CD4-positive, alpha-beta T cell treated with Interferon gamma for 1 hour (primary cell): ENCODE measurements around the gene SDK2.

Source experiments
- DNase-seq: peaks from one replicate; pipeline ENCODE4 v3.0.0-alpha.2; 2020

SDK2 gene

GRCh38 chr17:73531158-73531557, 113.1 kb downstream of the SDK2 start:
- no peak for DNase-seq

DNA sequence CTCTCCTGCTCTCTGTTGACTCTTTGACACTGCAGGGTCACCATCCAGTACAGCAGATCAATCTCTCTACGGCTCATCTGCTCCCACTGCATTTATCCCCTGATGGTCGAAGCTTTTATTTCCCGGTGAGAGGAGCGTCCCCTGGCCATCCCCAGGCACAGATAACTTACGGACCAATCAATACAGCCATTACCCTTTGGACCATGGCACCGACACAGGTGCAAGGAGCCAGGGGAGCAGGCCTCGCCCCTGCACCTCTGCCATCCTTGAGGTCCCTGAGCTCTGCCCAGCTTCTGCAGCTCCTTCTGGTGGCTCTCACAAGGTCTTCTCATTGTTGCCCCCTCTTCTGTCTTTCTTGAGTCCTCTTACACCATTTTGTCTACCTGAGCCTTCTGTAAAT, 115.6 kb downstream of the SDK2 start:
- no peak for DNase-seq

- DNase-seq, result no peak
These were observed 117.3 kb downstream of the SDK2 start for GRCh38 chr17:73526952-73527351.

- no peak for DNase-seq
These were observed 119.1 kb downstream of the SDK2 start for GRCh38 chr17:73524941-73525679.

- DNase-seq, result no peak
These were observed 121.5 kb downstream of the SDK2 start for GRCh38 chr17:73522696-73523095.

- no peak for DNase-seq
These were observed 122.1 kb downstream of the SDK2 start for GRCh38 chr17:73522107-73522506.

DNA sequence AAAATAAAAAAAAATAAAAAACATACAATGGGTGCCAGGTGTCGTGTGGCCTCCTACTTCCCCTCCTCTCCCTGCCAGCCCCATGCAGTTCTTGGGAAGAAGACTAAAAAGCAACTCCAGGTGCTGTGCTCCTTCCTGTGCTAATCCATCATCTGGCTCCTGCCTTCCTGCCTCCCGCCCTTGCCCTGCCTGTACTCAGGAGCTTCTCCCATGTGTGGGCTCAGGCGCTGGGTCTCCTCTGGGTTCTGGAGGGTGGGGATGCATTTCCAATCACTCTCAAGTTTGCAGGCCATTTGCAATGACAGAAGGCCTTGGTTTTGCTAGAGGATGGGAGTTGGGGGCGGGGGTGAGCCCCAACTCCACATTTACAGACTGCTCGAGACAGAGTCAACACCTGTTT, 122.9 kb downstream of the SDK2 start:
- DNase-seq, result no peak

DNA sequence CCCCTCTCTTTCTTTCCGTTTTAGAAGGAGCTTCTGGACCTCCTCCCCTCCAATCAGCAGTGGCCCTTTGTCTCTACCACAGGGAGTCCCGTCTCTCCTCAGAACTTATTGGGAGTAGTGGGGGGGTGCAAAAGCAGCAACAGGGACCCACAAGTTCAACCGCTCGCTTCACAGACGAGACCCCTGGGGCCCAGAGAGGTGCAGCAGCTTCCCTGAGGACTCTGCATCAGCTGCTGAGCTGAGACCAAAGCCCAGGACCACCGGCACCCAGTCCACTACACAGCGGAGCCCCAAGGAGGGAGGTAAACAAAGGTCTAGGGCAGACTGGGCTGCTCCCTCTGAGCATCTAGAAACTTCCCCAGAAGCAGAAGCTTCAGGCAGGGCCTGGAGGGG, 123.9 kb downstream of the SDK2 start:
- no peak for DNase-seq

DNA sequence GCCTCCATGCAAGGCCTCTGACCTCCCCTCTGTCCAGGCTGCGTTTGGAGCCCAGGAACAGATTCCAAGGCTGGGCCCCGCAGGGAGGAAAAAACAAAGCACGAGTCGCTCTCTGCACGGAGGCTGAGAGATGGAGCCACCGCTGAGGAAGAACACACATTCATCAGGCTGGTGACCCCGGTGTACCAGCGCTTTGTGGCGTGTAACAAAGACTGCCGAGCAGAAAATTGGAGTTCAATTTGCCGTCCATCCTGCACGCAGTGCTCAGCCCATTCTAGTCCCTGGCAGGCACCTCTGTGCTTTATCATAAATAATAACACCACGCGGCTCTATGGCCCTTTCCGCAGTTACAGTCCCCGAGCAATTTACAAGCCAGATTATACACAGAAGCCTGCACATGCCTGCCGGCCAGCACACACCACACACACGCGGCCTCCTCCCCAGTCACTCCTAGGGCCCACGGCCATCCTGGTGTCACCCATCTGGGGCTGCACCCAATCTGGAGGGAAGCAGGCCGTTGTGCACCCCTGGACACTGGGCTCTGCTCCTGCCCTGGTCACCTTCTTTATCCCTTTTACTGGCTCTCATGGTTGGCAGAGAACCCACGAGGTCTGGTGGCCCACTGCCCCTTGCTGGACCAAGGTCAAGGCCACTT, 124.4 kb downstream of the SDK2 start:
- no peak for DNase-seq

GRCh38 chr17:73519011-73519410, 125.2 kb downstream of the SDK2 start:
- DNase-seq, result no peak

DNA sequence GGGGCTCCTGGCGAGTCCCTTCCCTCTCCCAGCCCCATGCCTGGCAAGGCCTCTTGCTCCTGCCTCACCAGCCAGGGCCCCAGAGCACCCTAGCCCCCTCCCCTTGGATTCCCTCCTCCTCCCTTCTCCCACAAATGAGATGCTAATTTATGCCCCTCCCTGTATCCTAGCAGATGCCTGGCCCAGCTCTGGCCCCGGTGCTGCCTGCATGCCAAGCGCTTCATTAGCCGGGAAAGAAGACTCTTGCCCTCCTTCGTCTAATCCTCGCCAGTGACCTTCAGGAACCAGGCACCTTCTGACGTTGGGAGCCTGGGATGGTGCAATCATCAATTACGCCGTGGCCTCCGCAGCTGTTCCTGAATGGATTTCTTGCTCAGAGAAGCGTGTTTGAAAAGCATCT, 127.8 kb downstream of the SDK2 start:
- DNase-seq, result no peak

DNA sequence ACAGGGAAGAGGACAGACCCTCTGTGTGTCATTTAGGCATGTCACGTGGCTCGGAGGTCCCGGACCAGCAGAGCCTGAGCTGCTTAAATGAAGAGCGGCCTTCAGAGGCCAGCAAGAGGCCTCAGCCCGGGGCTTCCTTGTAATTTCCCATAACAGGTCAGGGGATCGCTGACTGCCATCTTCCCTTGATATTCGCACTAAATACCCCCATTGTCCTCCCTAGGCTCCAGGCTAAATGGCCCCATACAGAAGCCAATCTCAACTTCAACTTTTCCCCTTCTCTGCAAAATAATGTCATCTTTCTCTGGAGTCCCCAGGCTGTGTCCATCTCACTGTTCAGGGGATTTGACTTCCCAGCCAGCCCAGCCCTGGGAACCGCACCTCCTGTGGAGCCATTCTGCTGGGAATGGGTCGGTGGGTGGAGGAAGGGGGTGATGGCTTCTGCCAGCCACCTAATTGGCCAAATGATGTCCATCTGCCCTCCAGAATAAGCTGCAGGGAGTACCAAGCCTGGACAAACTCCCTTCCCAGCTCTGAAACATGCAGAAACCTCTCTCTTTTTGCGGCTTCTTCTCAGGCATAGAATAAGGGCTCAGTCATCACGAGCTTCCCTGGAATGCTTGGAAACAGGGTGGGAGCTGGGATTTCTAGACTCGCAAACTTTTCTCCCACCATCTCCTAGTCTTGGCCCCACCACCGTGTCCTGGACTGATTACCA, 129.9 kb downstream of the SDK2 start:
- DNase-seq, result no peak

- DNase-seq, result no peak
These were observed 130.8 kb downstream of the SDK2 start for GRCh38 chr17:73513426-73513825.

GRCh38 chr17:73511719-73512115, 132.5 kb downstream of the SDK2 start:
- DNase-seq, result no peak

DNA sequence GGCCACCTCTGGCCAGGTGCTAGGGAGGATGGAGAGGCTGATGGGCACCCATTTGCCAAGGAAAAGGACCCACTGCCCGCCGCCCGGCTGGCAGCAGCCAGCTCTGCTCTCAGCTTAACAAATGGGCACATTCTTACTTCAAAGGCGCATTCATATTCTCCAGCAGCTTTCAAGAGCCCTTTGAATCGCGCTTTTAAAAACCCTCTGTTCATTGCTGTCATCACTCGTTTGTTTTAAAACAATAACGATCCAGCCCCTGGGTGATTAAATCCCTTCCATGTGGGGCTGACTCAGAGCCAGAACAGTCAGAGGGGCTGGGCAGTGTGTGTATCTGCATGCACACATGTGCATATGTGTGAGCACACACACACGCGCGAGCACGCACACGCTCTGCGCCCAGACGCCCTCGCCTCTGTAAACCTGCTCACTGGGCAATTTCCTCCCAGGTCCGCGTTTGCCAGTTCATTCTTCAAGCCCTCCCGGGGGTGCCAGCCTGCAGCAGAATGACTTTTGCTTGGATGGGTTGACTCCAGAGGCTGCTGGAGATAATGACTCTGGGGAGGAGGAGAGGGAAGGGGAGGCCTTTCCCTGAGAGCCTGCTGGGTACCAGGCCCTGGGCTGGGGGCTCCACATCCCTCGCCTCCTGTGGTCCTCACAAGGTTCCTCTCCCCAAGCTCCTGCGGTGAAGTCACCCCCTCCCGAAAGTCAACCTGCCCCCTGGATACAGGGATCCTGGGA, 133.1 kb downstream of the SDK2 start:
- DNase-seq, result no peak

DNA sequence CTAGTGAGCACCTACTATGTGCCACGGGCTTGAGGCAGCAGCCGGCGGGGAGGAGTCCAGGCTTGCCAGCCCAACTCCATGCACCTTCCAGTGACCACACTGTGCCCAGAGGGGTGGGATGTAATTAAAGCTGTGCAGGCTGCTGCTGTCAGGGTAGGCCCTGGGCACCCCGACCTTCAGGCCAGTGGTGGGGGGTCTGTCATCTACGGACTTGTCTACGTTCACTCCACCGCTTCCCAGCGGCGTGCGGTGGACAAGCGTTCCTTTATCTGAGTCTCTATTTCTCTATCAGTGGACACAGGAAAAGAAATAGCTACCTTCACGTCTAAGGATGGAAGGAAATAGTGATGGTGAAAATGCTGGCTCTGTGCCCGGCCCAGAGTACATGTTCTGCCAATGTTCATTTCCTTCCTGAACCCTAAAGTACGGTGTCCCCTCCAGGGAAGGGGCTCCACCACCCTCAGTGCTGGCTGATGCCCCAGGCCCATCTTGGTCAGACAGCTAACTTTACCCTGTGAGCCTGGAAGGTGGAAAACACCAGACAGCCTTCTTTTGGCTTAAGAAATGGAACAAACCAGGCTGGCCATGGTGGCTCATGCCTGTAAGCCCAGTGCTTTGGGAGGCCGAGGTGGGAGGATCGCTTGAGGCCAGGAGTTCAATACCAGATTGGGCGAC, 135.2 kb downstream of the SDK2 start:
- no peak for DNase-seq

- DNase-seq, result no peak
These were observed 136.0 kb downstream of the SDK2 start for GRCh38 chr17:73508057-73508930.

DNA sequence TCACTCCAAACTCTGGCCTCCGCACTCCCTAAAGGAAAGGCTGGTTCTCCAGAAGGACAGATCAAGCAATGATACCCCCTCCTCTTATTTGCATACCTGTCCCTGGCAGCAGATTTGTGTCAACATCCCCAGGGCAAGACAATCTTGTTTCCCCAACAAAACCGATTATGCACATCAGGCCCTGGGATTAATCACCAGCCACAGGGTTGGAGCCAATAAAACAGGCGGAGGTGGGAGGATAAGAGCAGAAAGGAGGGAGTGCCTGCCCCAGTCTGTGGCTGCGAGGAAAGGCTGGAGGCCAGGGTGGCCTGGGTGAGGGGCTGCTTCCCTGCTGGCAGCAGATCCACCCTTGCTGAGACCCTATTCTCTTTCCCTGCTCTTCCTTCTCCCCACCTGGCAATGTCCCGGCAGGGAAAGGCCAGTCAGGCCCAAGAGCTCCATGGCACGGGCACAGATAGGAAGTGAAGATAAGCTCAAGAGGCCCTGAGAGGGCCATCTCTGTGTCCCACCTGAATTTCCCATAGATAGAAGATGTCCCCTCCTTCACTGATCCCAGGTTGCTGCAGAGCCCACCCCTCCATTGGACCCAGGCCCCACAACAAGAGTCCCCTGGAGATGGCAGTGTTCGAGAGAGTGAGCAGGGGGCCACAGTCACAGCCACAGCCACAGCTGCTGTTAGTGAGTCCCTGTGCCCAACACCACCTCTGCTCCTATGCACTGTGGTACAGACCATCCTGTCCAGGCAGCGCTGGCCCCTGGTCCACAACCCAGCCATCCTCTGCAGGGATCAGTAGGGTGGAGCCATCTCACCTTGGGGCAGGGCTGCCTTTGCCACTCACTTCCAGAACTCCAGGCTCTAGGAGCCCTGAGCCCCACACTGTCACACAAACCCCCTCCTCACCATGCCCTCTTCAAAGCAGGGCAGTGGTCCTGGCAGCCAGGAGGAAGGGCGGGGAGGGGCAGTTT, 137.5 kb downstream of the SDK2 start:
- DNase-seq, result no peak

DNA sequence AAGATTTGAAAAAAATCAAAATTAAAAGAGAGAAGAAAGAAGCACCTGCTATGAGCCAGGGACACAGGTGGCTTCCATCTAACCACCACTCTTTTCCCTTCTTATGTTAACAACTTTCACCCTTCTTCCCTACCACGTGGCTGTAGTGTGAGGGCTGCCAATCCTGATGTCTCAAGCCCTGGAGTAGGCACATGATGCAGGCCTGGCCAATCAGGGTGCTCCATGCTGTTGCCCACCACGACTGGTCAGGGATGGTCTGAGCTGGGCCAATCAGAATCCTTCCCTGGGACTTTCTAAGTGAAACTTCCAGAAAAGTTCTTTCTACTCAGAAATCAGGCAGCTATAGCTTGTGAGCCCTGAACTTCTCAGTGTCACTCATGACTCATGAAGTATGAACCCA, 140.7 kb downstream of the SDK2 start:
- no peak for DNase-seq

DNA sequence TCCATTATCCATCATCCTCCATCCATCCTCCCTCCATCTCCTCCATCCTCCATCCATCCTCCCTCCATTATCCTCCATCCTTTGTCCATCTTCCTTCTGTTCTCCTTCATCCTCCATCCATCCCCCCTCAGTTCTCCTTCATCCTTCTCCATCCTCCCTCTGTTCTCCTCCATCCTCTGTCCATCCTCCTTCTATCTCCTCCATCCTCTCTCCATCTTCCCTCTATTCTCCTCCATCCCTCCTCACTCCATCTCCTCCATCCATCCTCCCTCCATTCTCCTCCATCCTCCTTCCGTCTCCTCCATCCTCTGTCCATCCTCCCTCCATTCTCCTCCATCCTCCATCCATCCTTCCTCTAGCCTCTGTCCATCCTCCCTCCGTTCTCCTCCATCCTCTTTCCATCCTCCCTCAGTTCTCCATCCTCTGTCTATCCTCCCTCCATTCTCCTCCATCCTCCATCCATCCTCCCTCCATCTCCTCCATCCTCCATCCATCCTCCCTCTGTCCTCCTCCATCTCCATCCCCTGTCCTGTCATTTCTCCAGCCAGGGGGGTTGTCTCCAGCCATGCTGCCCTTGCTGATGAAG, 143.7 kb downstream of the SDK2 start:
- no peak for DNase-seq
